OCI-LY7 (cell line): ENCODE results near the gene SEL1L2. TPM values are rescaled to one million over a fixed set of nuclear protein-coding genes. Genes with fewer than 3 reads are reported as not detected.

ENCODE experiments used
- BruUV-seq: library from RNA; stranded (reverse); fragments of 400-500 nt; replicated peaks from 2 replicates; lab custom pipeline; 2021; lab: Mats Ljungman, UMichigan
- CTCF ChIA-PET: fragments of 300-600 bp; sonication (Branson Sonifier 250); formaldehyde crosslinking; loops from one replicate; lab custom pipeline; 2022; ENCODE audit warnings: antibody characterized with exemption; ENCODE audit not compliant: unreplicated experiment; lab: Charles Lee
- POLR2A ChIA-PET: fragments of 300-600 bp; sonication (Branson Sonifier 250); formaldehyde crosslinking; loops from one replicate; lab custom pipeline; 2022; ENCODE audit warnings: antibody characterized with exemption; lab: Charles Lee
- DNase-seq: peaks from one replicate; pipeline ENCODE4 v3.0.0-alpha.2; 2015; ENCODE audit warnings: low spot score
- H2AFZ ChIP-seq: fragments of 200-600 bp; sonication (generic), shearing (Covaris generic); 2 replicates; pipeline ENCODE4 v1.6.1; 2014; ENCODE audit warnings: mild to moderate bottlenecking, antibody characterized with exemption, low read length, moderate library complexity
- H3K27ac ChIP-seq: fragments of 200-600 bp; sonication (generic); 2 replicates; pipeline ENCODE4 v1.5.1; 2014; ENCODE audit warnings: mixed run types, low read depth, mild to moderate bottlenecking, moderate library complexity, low read length, inconsistent platforms; ENCODE audit not compliant: poor library complexity, severe bottlenecking
- H3K36me3 ChIP-seq: fragments of 200-600 bp; sonication (generic); 2 replicates; pipeline ENCODE4 v1.6.1; 2014; ENCODE audit warnings: mild to moderate bottlenecking, antibody characterized with exemption, low read length, moderate library complexity, mixed read lengths; ENCODE audit not compliant: insufficient read depth
- H3K4me1 ChIP-seq: fragments of 200-600 bp; sonication (generic); 2 replicates; pipeline ENCODE4 v1.5.1; 2014; ENCODE audit warnings: mild to moderate bottlenecking, low read length; ENCODE audit not compliant: insufficient read depth, poor library complexity, severe bottlenecking
- H3K4me2 ChIP-seq: fragments of 200-600 bp; sonication (generic); 2 replicates; pipeline ENCODE4 v1.6.1; 2014; ENCODE audit warnings: mild to moderate bottlenecking, low read length
- H3K4me3 ChIP-seq: fragments of 200-600 bp; sonication (generic); 2 replicates; pipeline ENCODE4 v1.5.1; 2014; ENCODE audit warnings: mild to moderate bottlenecking, low read depth, low read length; ENCODE audit not compliant: poor library complexity, severe bottlenecking
- H3K79me2 ChIP-seq: fragments of 200-600 bp; sonication (generic); 2 replicates; pipeline ENCODE4 v1.6.1; 2016; ENCODE audit warnings: low read depth, mild to moderate bottlenecking, low read length, moderate library complexity, mixed read lengths; ENCODE audit not compliant: insufficient read depth
- H3K9me2 ChIP-seq: fragments of 200-600 bp; sonication (generic); 2 replicates; pipeline ENCODE4 v1.6.1; 2016; ENCODE audit warnings: mild to moderate bottlenecking, low read length, mixed read lengths; ENCODE audit not compliant: insufficient read depth
- H3K9me3 ChIP-seq: fragments of 200-600 bp; sonication (generic); 2 replicates; pipeline ENCODE4 v1.6.1; 2014; ENCODE audit warnings: mild to moderate bottlenecking, mixed run types, low read length, mixed read lengths
- H4K20me1 ChIP-seq: fragments of 200-600 bp; sonication (generic); 2 replicates; pipeline ENCODE4 v1.6.1; 2014; ENCODE audit warnings: mild to moderate bottlenecking, antibody characterized with exemption, low read length, moderate library complexity, mixed read lengths; ENCODE audit not compliant: insufficient read depth
- EZH2phosphoT487 ChIP-seq: fragments of 200-600 bp; sonication (generic); IDR thresholded peaks from 2 replicates; pipeline ENCODE4 v1.6.1; 2018; ENCODE audit warnings: low read depth, borderline replicate concordance, mild to moderate bottlenecking, mixed run types, antibody characterized with exemption, low read length, moderate library complexity, mixed read lengths
- intact Hi-C: fragments of 100-400 bp; cut with micrococcal nuclease; formaldehyde crosslinking; loops from one replicate; pipeline ENCODE4 v1.10.0; 2022; ENCODE audit not compliant: unreplicated experiment
- total RNA-seq, 2 experiments: library from RNA; depleted of rRNA in 1 of 2; stranded (reverse); fragments of >200 nt in 1 of 2; shearing (Covaris generic) in 1 of 2; gene quantifications; 2 replicates each; pipeline ENCODE4 v1.2.3, GENCODE V29; 2014 to 2022
- TF ChIP-seq, protein P1 (sequence below): fragments of 200-600 bp; sonication (generic); conservative IDR thresholded peaks from 2 replicates; pipeline ENCODE4 v1.5.1; 2014; ENCODE audit warnings: mild to moderate bottlenecking, antibody characterized with exemption, low read length, moderate library complexity, mixed read lengths

The SEL1L2 gene
- total RNA-seq, 2 experiments from 2014 or later = not detected

GRCh38 chr20:13858439-13858838, 132.0 kb downstream of the SEL1L2 start:
- no peak overlapping the region for H3K4me2 ChIP-seq
- H4K20me1 ChIP-seq = no peaks in the 10 kb centered on the region
- H3K9me2 ChIP-seq = no peaks in the 10 kb centered on the region
- DNase-seq = no peak
- ChIA-PET CTCF (no interaction called here), POLR2A (interaction anchor here (0.5 kb wide), 1 partner anchor 11 kb away, joined by 3 read pairs; no protein-coding TSS in a partner anchor)
- H3K9me3 ChIP-seq = no peaks in the 10 kb centered on the region
- no peak overlapping the region for H3K27ac ChIP-seq
- H3K4me3 ChIP-seq = no peak overlapping the region
- H3K36me3 ChIP-seq = no peaks in the 10 kb centered on the region
- no TSS peak for BruUV-seq
- intact Hi-C loops = no loop called here
- H3K4me1 ChIP-seq = no peaks in the 10 kb centered on the region
- no peaks in the 10 kb centered on the region for H3K79me2 ChIP-seq
- no peak overlapping the region for H2AFZ ChIP-seq
- no peak for TF ChIP-seq EZH2phosphoT487
- TF ChIP-seq, protein P1, sequence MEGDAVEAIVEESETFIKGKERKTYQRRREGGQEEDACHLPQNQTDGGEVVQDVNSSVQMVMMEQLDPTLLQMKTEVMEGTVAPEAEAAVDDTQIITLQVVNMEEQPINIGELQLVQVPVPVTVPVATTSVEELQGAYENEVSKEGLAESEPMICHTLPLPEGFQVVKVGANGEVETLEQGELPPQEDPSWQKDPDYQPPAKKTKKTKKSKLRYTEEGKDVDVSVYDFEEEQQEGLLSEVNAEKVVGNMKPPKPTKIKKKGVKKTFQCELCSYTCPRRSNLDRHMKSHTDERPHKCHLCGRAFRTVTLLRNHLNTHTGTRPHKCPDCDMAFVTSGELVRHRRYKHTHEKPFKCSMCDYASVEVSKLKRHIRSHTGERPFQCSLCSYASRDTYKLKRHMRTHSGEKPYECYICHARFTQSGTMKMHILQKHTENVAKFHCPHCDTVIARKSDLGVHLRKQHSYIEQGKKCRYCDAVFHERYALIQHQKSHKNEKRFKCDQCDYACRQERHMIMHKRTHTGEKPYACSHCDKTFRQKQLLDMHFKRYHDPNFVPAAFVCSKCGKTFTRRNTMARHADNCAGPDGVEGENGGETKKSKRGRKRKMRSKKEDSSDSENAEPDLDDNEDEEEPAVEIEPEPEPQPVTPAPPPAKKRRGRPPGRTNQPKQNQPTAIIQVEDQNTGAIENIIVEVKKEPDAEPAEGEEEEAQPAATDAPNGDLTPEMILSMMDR = no peak

DNA sequence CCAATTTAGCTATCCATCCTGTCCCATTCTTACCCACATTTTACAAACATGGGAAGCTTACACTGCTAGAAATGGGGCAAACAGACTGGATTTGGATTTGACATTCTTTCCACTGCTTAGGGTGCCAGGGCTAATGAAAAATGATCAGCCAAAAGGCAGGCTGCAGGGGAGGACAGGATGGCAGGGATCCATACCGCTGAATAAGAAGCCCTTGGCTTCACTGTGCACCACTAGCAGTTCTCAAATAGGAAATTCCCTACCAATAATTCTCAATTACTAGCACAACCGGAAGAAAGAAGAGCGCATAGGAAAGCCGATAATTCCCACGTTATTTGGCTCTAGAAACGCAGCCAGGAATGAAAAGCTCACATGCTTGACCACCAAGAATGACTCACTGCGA, 132.5 kb downstream of the SEL1L2 start:
- Histone ChIP-seq H3K79me2 (no peaks in the 10 kb centered on the region), H3K4me3 (no peak overlapping the region), H3K4me2 (no peak overlapping the region), H3K4me1 (no peaks in the 10 kb centered on the region), H2AFZ (no peak overlapping the region), H3K9me2 (no peaks in the 10 kb centered on the region), H3K27ac (no peak overlapping the region), H3K36me3 (no peaks in the 10 kb centered on the region), H3K9me3 (no peaks in the 10 kb centered on the region), H4K20me1 (no peaks in the 10 kb centered on the region)
- ChIA-PET CTCF (no interaction called here), POLR2A (interaction anchor here (0.5 kb wide), 1 partner anchor 30 kb away, joined by 3 read pairs; no protein-coding TSS in a partner anchor)
- TF ChIP-seq, protein P1 = no peak
- no peak for TF ChIP-seq EZH2phosphoT487
- intact Hi-C loops = no loop called here
- DNase-seq = no peak
- no TSS peak for BruUV-seq

DNA sequence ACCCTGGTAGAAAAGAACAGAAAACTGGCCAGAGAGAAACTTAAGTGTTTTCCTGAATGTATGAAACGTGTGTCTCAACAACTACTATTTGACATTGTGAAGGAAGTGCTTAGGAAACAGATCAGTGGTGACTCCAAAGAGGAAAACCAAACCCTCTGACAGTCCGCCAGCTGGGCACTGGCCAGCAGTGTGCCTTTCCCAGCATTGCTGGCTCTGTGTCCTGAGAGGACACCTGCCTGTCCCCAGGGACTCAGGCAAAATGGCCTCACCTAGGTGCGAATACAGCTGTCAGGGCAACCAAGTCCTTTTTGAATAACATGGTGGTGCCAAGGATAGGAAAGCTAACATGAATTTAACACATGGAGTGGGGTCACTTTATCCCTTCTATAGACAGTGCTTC, 133.1 kb downstream of the SEL1L2 start:
- POLR2A ChIA-PET = interaction anchor here (0.7 kb wide), 1 partner anchor 365 kb away, joined by 3 read pairs; no protein-coding TSS in a partner anchor
- TF ChIP-seq, protein P1 = no peak
- CTCF ChIA-PET = no interaction called here
- H3K9me3 ChIP-seq = no peaks in the 10 kb centered on the region
- no peaks in the 10 kb centered on the region for H3K4me1 ChIP-seq
- no peak overlapping the region for H3K27ac ChIP-seq
- H3K9me2 ChIP-seq = no peaks in the 10 kb centered on the region
- no peak for DNase-seq
- H2AFZ ChIP-seq = no peak overlapping the region
- no peak overlapping the region for H3K4me3 ChIP-seq
- BruUV-seq = no TSS peak
- intact Hi-C loops = no loop called here
- no peaks in the 10 kb centered on the region for H3K36me3 ChIP-seq
- no peak overlapping the region for H3K4me2 ChIP-seq
- no peaks in the 10 kb centered on the region for H4K20me1 ChIP-seq
- no peaks in the 10 kb centered on the region for H3K79me2 ChIP-seq
